Colonic mucosa (tissue), 4 donors: ENCODE data around the gene RNF11. TPM values are rescaled to one million over a fixed set of nuclear protein-coding genes. Genes with fewer than 3 reads are reported as not detected.

Experiments used
- DNase-seq: peaks from one replicate; pipeline ENCODE4 v3.0.0-alpha.2; 2020
- H3K27ac ChIP-seq: fragments of 200-600 bp; one replicate; pipeline ENCODE4 v1.8.0; 2021
- H3K27me3 ChIP-seq: fragments of 200-600 bp; one replicate; pipeline ENCODE4 v1.8.0; 2021
- H3K36me3 ChIP-seq: fragments of 200-600 bp; one replicate; pipeline ENCODE4 v1.8.0; 2021
- H3K4me1 ChIP-seq: fragments of 200-600 bp; one replicate; pipeline ENCODE4 v1.8.0; 2021; ENCODE audit warnings: mild to moderate bottlenecking
- H3K4me3 ChIP-seq: fragments of 200-600 bp; one replicate; pipeline ENCODE4 v1.8.0; 2021
- H3K9ac ChIP-seq, 2 donors: one replicate each; pipeline ENCODE4 v1.7.0; 2013; ENCODE audit warnings: control low read depth in 2 of 2, low read depth in 2 of 2, low read length in 2 of 2
- H3K9me3 ChIP-seq: fragments of 200-600 bp; one replicate; pipeline ENCODE4 v1.8.0; 2021
- intact Hi-C: fragments of 100-400 bp; cut with DNase I; formaldehyde crosslinking; loops from one replicate; pipeline ENCODE4 v1.14.1; 2022
- total RNA-seq, 2 donors: library from RNA; stranded (reverse); fragmentation: NEBNext Ultra II Directional in 1 of 2; extraction: Animal tissue kit (Norgen Biotek cat#: 25700) in 1 of 2; gene quantifications; one replicate each; pipeline ENCODE4 v1.2.1, GENCODE V29; 2021
- TF ChIP-seq, protein P1 (sequence below): fragments of 200-600 bp; IDR thresholded peaks from one replicate; pipeline ENCODE4 v1.8.0; 2022; ENCODE audit warnings: antibody characterized with exemption, mild to moderate bottlenecking
- donor health status: healthy.
- donor health status: DM: no; HTN: no; CAD: no.
- donor health status: DM: no; HTN: no; CAD: no.

The RNF11 gene
- total RNA-seq, 2 donors from 2014 or later = 46.8 to 104 TPM

DNA sequence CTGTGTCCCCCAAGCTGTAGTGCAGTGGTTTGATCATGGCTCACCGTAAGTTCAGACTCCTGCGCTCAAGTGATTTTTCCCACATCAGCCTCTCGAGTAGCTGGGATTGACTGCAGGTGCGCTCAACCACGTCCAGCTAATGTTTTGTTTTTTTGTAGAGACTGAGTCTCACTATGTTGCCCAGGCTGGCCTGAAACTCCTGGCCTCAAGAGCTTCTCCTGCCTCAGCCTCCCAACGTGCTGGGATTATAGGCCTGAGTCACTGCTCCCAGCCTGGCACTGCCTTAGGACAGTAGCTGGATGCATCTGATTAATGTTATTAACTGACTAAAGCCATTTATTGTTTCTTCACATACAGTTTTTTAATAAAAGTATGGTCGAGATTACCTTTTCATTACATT, 40.2 kb downstream of the RNF11 start:
- Histone ChIP-seq H3K27ac (no peak overlapping the region), H3K36me3 (no peaks in the 10 kb centered on the region), H3K4me1 (no peaks in the 10 kb centered on the region), H3K9me3 (no peaks in the 10 kb centered on the region), H3K4me3 (no peak overlapping the region), H3K9ac (no peak overlapping the region), H3K27me3 (no peaks in the 10 kb centered on the region)
- intact Hi-C loops = no loop called here
- DNase-seq = no peak
- TF ChIP-seq, protein P1, sequence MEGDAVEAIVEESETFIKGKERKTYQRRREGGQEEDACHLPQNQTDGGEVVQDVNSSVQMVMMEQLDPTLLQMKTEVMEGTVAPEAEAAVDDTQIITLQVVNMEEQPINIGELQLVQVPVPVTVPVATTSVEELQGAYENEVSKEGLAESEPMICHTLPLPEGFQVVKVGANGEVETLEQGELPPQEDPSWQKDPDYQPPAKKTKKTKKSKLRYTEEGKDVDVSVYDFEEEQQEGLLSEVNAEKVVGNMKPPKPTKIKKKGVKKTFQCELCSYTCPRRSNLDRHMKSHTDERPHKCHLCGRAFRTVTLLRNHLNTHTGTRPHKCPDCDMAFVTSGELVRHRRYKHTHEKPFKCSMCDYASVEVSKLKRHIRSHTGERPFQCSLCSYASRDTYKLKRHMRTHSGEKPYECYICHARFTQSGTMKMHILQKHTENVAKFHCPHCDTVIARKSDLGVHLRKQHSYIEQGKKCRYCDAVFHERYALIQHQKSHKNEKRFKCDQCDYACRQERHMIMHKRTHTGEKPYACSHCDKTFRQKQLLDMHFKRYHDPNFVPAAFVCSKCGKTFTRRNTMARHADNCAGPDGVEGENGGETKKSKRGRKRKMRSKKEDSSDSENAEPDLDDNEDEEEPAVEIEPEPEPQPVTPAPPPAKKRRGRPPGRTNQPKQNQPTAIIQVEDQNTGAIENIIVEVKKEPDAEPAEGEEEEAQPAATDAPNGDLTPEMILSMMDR = no peak

DNA sequence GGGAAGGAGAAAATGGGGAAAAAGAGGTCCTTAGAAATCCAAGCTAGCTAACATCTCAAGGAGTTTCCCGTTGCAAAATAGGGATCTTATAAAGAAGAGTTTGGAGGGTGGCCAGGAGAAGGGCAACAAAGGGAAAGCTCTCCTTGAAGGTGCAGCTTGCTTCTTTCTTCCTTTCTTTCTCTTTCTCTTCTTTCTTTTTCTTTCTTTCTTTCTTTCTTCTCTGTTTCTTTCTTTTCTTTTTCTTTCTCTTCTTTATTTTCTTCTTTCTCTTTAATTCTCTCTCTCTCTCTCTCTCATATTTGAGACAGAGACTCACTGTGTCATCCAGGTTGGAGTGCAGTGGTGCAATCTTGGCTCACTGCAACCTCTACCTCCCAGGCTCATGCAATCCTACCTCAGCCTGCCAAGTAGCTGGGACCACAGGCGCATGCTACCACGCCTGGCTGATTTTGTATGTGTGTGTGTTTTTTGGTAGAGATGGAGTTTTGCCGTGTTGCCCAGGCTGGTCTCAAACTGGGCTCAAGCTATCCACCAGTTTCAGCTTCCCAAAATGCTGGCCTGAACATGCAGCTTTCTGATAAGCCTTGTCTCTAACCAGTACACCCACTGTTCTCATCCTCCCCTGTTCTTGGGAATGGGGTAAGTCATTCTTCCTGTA, 44.4 kb downstream of the RNF11 start:
- TF ChIP-seq, protein P1 = no peak
- Histone ChIP-seq H3K9me3 (no peaks in the 10 kb centered on the region), H3K4me3 (no peak overlapping the region), H3K36me3 (no peaks in the 10 kb centered on the region), H3K27me3 (no peaks in the 10 kb centered on the region), H3K4me1 (peaks cover 6% of the 10 kb centered on the region), H3K9ac (no peak overlapping the region), H3K27ac (no peak overlapping the region)
- intact Hi-C loops = no loop called here
- no peak for DNase-seq

DNA sequence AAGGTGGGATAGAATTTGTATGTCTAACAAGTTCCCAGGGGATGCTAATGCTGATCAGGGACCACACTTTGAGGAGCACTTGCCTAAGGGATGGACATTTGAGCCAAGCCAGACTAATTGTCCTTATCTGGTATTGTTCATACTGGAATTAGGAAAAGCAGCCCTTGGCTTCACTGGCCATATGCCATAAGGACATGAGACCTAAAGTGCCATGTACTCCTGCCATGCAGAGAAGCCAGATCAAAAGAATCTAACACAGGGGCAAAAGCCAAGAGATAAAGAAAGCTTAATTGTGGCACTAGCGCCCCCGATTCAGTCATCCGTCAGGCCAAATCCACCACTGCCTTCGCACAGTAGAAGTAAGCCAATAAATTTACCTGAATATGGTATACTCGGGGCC, 45.7 kb downstream of the RNF11 start:
- H3K27ac ChIP-seq = no peak overlapping the region
- intact Hi-C loops = no loop called here
- H3K4me1 ChIP-seq = peaks cover 6% of the 10 kb centered on the region
- no peaks in the 10 kb centered on the region for H3K36me3 ChIP-seq
- H3K9me3 ChIP-seq = no peaks in the 10 kb centered on the region
- no peaks in the 10 kb centered on the region for H3K27me3 ChIP-seq
- H3K4me3 ChIP-seq = no peak overlapping the region
- TF ChIP-seq, protein P1 = no peak
- no peak for DNase-seq
- no peak overlapping the region for H3K9ac ChIP-seq

DNA sequence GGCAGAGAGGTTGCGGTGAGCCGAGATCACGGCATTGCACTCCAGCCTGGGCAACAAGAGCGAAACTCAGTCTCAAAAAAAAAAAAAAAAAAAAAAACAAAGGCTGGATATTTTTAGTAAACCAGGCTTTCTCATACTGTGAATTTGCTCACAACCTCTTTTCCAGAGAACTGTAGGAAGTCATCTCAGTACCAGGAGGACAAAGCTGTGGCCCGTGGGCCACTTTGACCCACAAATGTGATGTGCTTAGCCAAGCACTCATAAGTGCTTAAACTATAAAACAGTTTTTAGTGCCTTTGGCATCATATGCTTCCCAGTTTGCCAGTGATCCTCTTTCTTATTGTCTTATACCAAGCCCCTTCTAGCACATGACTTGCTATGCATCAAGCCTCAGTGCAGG, 46.5 kb downstream of the RNF11 start:
- Histone ChIP-seq H3K27ac (no peak overlapping the region), H3K9me3 (no peaks in the 10 kb centered on the region), H3K36me3 (no peaks in the 10 kb centered on the region), H3K4me1 (peaks cover 6% of the 10 kb centered on the region), H3K4me3 (no peak overlapping the region), H3K9ac (no peak overlapping the region), H3K27me3 (no peaks in the 10 kb centered on the region)
- TF ChIP-seq, protein P1 = no peak
- intact Hi-C loops = no loop called here
- DNase-seq = no peak

DNA sequence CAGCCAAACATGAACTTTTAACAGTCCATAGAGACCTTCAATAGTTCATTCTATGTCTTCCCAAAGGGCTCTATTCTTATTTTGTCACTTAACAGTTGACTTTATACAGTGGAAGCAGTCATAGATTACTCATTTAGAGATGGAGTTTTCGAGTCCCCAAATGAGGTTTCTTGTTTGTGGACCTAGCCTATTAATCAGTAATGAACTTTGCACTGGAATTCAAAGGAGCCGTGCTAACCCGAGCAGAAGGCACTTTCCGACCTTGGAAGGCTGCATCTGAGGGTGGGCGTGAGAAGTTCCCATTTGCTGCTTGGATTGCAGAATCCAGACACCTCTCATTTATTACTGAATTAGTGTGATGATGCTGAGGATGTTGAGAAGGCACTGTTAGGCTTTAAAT, 47.9 kb downstream of the RNF11 start:
- H3K27ac ChIP-seq = no peak overlapping the region
- TF ChIP-seq, protein P1 = no peak
- no peak for DNase-seq
- intact Hi-C loops = no loop called here
- no peak overlapping the region for H3K9ac ChIP-seq
- no peak overlapping the region for H3K4me3 ChIP-seq
- H3K9me3 ChIP-seq = no peaks in the 10 kb centered on the region
- no peaks in the 10 kb centered on the region for H3K36me3 ChIP-seq
- H3K4me1 ChIP-seq = peaks cover 6% of the 10 kb centered on the region
- H3K27me3 ChIP-seq = no peaks in the 10 kb centered on the region
